HepG2 (cell line): ENCODE measurements around the gene SPPL3. TPM values are rescaled to one million over a fixed set of nuclear protein-coding genes. Genes with fewer than 3 reads are reported as not detected.

ENCODE experiments used
- ADNP ChIP-seq: sonication (generic); formaldehyde crosslinking; IDR thresholded peaks from 2 replicates; pipeline ENCODE4 v1.4.0; 2020; ENCODE audit warnings: missing genetic modification reagents
- BRD4 ChIP-seq: sonication (generic); formaldehyde crosslinking; IDR thresholded peaks from 2 replicates; pipeline ENCODE4 v1.4.0; 2020; ENCODE audit warnings: missing genetic modification reagents
- E2F5 ChIP-seq: sonication (generic); formaldehyde crosslinking; conservative IDR thresholded peaks from 2 replicates; pipeline ENCODE4 v1.4.0; 2020; ENCODE audit warnings: missing genetic modification reagents
- ERF ChIP-seq: IDR thresholded peaks from 2 replicates; pipeline ENCODE4 v1.6.1; 2018; ENCODE audit warnings: missing biosample characterization, missing genetic modification reagents
- FOXO4 ChIP-seq: sonication (generic); formaldehyde crosslinking; conservative IDR thresholded peaks from 2 replicates; pipeline ENCODE4 v1.8.1; 2023; ENCODE audit warnings: missing genetic modification reagents
- HMGXB4 ChIP-seq, 2 experiments: sonication (generic) in 1 of 2; formaldehyde crosslinking in 1 of 2; IDR thresholded peaks; 2 replicates each; pipeline versions ENCODE4 v1.4.0 to v1.6.1; 2018 to 2020; ENCODE audit warnings: missing genetic modification reagents in 2 of 2, borderline replicate concordance in 1 of 2, low read depth in 1 of 2, mild to moderate bottlenecking in 1 of 2, missing biosample characterization in 1 of 2
- ISL2 ChIP-seq: sonication (generic); formaldehyde crosslinking; IDR thresholded peaks from 2 replicates; pipeline ENCODE4 v1.5.0; 2020; ENCODE audit warnings: missing genetic modification reagents
- KDM4B ChIP-seq: sonication (generic); formaldehyde crosslinking; IDR thresholded peaks from 2 replicates; pipeline ENCODE4 v1.4.0; 2020; ENCODE audit warnings: missing genetic modification reagents
- LCORL ChIP-seq, 2 experiments: fragments of 450-650 bp in 1 of 2; sonication (generic) in 1 of 2; formaldehyde crosslinking in 1 of 2; IDR thresholded peaks; 2 replicates each; pipeline versions ENCODE4 v1.5.0 to v1.6.1; 2017 to 2020; ENCODE audit warnings: antibody characterized with exemption in 1 of 2, missing genetic modification reagents in 1 of 2
- NR2F1 ChIP-seq, 2 experiments: fragments of 450-650 bp in 1 of 2; formaldehyde crosslinking in 1 of 2; IDR thresholded peaks; 2 replicates each; pipeline versions ENCODE4 v1.5.0 to v1.6.1; 2016 to 2020; ENCODE audit warnings: mild to moderate bottlenecking in 1 of 2, missing compliant biosample characterization in 1 of 2, missing genetic modification reagents in 1 of 2, moderate library complexity in 1 of 2
- SRY ChIP-seq: sonication (generic); formaldehyde crosslinking; IDR thresholded peaks from 2 replicates; pipeline ENCODE4 v1.8.0; 2022; ENCODE audit warnings: mild to moderate bottlenecking, missing genetic modification reagents
- TBX2 ChIP-seq: sonication (generic); formaldehyde crosslinking; IDR thresholded peaks from 2 replicates; pipeline ENCODE4 v1.5.0; 2020; ENCODE audit warnings: missing genetic modification reagents, mild to moderate bottlenecking, borderline replicate concordance
- TFAP4 ChIP-seq: sonication (generic); IDR thresholded peaks from 2 replicates; pipeline ENCODE4 v1.6.1; 2016; ENCODE audit warnings: low read depth, borderline replicate concordance
- TFDP2 ChIP-seq: sonication (generic); formaldehyde crosslinking; IDR thresholded peaks from 2 replicates; pipeline ENCODE4 v1.4.0; 2020; ENCODE audit warnings: missing genetic modification reagents
- ZFP36L1 ChIP-seq: sonication (generic); formaldehyde crosslinking; IDR thresholded peaks from 2 replicates; pipeline ENCODE4 v1.8.0; 2022; ENCODE audit warnings: mild to moderate bottlenecking, missing genetic modification reagents, moderate library complexity
- ZKSCAN8 ChIP-seq: IDR thresholded peaks from 2 replicates; pipeline ENCODE4 v1.6.1; 2016; ENCODE audit warnings: borderline replicate concordance, missing genetic modification reagents, missing compliant biosample characterization
- ZNF24 ChIP-seq: fragments of 450-650 bp; IDR thresholded peaks from 2 replicates; pipeline ENCODE4 v1.6.1; 2017; ENCODE audit warnings: antibody characterized with exemption, mild to moderate bottlenecking
- ZNF317 ChIP-seq: sonication (generic); formaldehyde crosslinking; IDR thresholded peaks from 2 replicates; pipeline ENCODE4 v1.5.0; 2020; ENCODE audit warnings: mild to moderate bottlenecking, missing genetic modification reagents
- ZNF572 ChIP-seq: sonication (generic); formaldehyde crosslinking; IDR thresholded peaks from 2 replicates; pipeline ENCODE4 v1.5.1; 2020; ENCODE audit warnings: mild to moderate bottlenecking, missing genetic modification reagents
- ZNF660 ChIP-seq: sonication (generic); formaldehyde crosslinking; IDR thresholded peaks from 2 replicates; pipeline ENCODE4 v1.5.1; 2020; ENCODE audit warnings: mild to moderate bottlenecking, low read depth, missing genetic modification reagents, borderline replicate concordance
- ZNF775 ChIP-seq: sonication (generic); formaldehyde crosslinking; IDR thresholded peaks from 2 replicates; pipeline ENCODE4 v1.4.0; 2020; ENCODE audit warnings: missing genetic modification reagents, mild to moderate bottlenecking, moderate library complexity, borderline replicate concordance
- ZNF792 ChIP-seq: IDR thresholded peaks from 2 replicates; pipeline ENCODE4 v1.6.1; 2016
- polyA plus RNA-seq, 8 experiments: library from polyadenylated mRNA; depleted of rRNA in 3 of 8; stranded (reverse) in 7 of 8; unstranded in 1 of 8; fragments of >200 nt; fragmentation: Illumina TruSeq in 4 of 8; extraction: Trizol in 4 of 8; gene quantifications; 2 replicates each; pipeline versions ENCODE4 v1.2.1 to v1.2.3, GENCODE V29; 2011 to 2016; ENCODE audit warnings: low read depth in 4 of 8, missing spikeins in 1 of 8, mixed read lengths in 1 of 8; ENCODE audit not compliant: insufficient read depth in 1 of 8
- total RNA-seq, 5 experiments: library from RNA; depleted of rRNA; stranded (reverse); fragments of >200 nt; fragmentation: Illumina TruSeq; extraction: Trizol; gene quantifications; 2 replicates each; pipeline ENCODE4 v1.2.3, GENCODE V29; 2016; ENCODE audit warnings: low read depth in 1 of 5

Gene SPPL3
- total and polyA plus RNA-seq, 2 of the 13 experiments (the other 11 are each of a cell fraction or from before 2014, with no cell fraction given) = 8.9 to 9.1 TPM

GRCh38 chr12:120725659-120726509, 178.3 kb downstream of the SPPL3 start, which contains the start of gene ACADS (continued):
- no peak for TF ChIP-seq ZNF775 (CRISPR knock-in tag)
- TF ChIP-seq ZNF572 (CRISPR knock-in tag) = no peak
- no peak for TF ChIP-seq FOXO4 (CRISPR knock-in tag)
- no peak for TF ChIP-seq NR2F1 (CRISPR knock-in tag; IDR thresholded peaks at IDR 0.05)
- 0 out of 2 replicates have a peak, but pooled peaks have one; percentile 32 for TF ChIP-seq E2F5 (CRISPR knock-in tag)
- TF ChIP-seq ZNF317 (CRISPR knock-in tag) = no peak
- TF ChIP-seq TBX2 (CRISPR knock-in tag) = peak; percentile 77
- TF ChIP-seq ADNP (CRISPR knock-in tag) = no peak
- TF ChIP-seq ZKSCAN8 = no peak
- peak; percentile 45; the same call in 1 of the 2 replicates for TF ChIP-seq BRD4
- TF ChIP-seq SRY = peak; percentile 88; the same call in 1 of the 2 replicates
- no peak for TF ChIP-seq ZFP36L1
- TF ChIP-seq TFAP4 = peak; percentile 86
- peak; percentile 35; the same call in 1 of the 2 replicates for TF ChIP-seq ZNF792 (CRISPR knock-in tag)
- peak; percentile 18 to 67; a peak in 2 of 4 replicates for TF ChIP-seq HMGXB4 (CRISPR knock-in tag; IDR thresholded peaks at IDR 0.05; ENCODE audit: borderline replicate concordance in 1 of 2, low read depth in 1 of 2)
- no peak for TF ChIP-seq ZNF660
- TF ChIP-seq KDM4B (CRISPR knock-in tag) = peak; percentile 30; the same call in 1 of the 2 replicates
- TF ChIP-seq TFDP2 (CRISPR knock-in tag) = peak; percentile 66; the same call in 1 of the 2 replicates
- TF ChIP-seq ISL2 (CRISPR knock-in tag) = 0 out of 2 replicates have a peak, but pooled peaks have one; percentile 36
- TF ChIP-seq LCORL (IDR thresholded peaks at IDR 0.05) = no peak
- peak; percentile 35; the same call in 1 of the 2 replicates for TF ChIP-seq LCORL (CRISPR knock-in tag; IDR thresholded peaks at IDR 0.05)
- TF ChIP-seq ZNF24 = no peak
- TF ChIP-seq ERF = peak; percentile 75; the same call in 1 of the 2 replicates
